NOMO-1 treated with dmso at 0.1 percent for 144 hours (cell line): ENCODE results near the gene DHRS4L2.
"Not testable (repeated sequence)": the region's sequence is repeated elsewhere in the genome, so short reads cannot be mapped to it uniquely, and the experiment has no call there.

ENCODE experiments used
- DNase-seq: peaks from one replicate; lab custom pipeline; 2025; ENCODE audit not compliant: unreplicated experiment; lab: John Stamatoyannopoulos, UW

DHRS4L2 gene

DNA sequence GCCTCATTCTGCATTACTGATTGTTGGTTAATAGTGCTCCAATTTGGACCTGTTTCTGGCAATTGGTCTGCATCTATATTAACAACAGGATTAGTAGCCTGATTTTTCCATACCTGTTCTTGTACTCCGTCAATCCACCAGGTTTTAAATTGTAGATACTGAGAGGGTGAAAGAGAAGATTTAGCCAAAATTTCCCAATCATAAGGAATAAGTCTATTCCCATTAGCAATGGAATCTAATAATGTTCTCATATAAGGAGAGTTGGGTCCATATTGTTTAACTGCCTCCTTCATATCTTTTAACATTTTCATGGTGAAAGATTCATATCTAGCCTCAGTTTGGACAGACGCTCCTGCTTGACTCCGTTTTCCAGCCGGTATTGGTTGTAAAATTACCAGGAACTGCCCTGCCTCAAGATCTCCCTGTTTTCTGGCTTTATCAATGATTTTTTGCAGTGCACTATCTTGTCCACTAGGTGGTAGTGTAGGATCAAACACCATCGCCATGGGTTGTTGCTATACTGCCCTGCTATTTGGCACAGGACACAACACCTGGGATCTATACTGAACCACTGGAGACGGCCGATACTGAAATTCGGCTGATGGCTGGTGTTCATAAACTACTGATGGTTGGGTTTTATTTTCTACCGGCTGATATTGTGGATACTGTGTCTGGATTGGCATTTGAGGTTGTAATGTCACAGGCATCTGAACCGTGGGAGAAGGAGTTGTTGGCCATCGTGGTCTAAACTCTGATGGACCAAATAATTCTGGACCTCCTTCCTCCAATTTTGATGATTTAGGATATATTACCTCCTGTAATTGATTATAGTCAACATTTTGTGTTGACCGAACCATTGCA, 25.2 kb downstream of the DHRS4L2 start:
- DNase-seq: peak; percentile 7

DNA sequence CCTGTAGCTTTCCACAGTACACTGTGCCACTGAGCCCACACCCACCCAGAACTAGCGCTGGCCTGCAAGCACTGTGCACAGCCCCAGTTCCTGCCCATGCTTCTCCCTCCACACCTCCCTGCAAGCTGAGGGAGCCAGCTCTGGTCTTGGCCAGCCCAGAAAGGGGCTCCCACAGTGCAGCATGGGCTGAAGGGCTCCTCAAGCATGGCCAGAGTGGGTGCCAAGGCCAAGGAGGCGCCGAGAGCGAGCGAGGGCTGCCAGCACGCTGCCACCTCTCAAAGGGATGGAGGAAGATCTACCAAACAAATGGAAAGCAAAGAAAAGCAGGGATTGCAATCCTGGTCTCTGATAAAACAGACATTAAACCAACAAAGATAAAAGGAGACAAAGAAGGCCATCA, 27.0 kb downstream of the DHRS4L2 start:
- not testable (repeated sequence) for DNase-seq

DNA sequence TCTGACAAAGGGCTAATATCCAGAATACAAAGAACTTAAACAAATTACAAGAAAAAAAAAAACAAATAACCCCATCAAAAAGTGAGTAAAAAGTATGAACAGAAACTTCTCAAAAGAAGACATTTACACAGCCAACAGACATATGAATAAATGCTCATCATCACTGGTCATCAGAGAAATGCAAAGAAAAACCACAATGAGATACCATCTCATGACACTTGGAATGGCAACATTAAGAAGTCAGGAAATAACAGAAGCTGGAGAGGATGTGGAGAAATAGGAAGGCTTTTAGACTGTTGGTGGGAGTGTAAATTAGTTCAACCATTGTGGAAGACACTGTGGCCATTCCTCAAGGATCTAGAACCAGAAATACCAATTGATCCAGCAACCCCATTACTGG, 30.2 kb downstream of the DHRS4L2 start:
- DNase-seq: not testable (repeated sequence)

DNA sequence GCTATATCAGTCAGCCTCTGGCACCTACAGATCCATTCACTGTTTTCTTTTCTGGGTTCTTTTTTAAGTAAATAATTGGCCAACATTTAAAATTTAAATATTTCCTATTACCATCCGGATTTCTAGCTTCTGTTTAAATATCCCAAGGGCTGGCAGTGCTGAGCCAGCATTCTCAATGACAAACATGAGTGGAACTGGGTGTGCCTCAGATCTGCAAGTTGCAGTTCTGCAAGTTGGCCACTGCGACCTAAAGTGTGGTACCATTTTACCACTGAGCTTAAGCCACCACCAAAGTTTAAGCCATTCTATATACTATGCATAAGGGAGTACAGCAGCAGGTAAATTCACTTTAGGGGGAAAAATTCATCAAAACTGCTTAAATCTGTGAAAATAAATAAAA, 31.2 kb downstream of the DHRS4L2 start:
- DNase-seq: not testable (repeated sequence)

DNA sequence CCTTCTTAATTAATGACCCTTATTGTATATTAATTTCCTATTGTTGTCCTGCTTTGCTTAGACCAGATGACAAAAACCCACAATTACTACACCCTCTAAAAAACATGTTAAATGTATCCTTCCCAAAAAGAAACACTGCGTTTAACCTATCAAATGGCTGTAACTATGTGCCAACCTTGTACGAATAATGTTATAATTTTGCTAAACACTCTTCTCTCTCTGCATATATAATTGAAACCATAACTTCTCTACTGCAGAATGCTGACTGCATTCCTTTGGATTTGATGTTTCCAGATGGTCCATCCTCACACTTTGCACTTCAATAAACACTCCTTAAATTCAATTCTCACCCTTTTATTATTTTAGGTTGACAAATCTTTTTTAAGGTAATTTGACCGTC, 31.8 kb downstream of the DHRS4L2 start:
- not testable (repeated sequence) for DNase-seq

DNA sequence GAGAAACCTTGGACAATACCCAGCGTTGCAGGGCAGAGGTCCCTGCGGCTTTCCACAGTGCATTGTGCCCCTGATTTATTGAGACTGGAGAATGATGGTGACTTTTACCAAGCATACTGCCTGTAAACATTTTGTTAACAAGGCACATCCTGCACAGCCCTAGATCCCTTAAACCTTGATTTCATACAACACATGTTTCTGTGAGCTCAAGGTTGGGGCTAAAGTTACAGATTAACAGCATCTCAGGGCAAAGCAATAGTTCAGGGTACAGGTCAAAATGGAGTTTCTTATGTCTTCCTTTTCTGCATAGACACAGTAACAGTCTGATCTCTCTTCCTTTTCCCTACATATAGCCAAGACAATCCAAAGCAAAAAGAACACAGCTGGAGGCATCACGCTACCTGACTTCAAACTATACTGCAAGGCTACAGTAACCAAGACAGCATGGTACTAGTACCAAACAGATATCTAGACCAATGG, 36.2 kb downstream of the DHRS4L2 start:
- not testable (repeated sequence) for DNase-seq

DNA sequence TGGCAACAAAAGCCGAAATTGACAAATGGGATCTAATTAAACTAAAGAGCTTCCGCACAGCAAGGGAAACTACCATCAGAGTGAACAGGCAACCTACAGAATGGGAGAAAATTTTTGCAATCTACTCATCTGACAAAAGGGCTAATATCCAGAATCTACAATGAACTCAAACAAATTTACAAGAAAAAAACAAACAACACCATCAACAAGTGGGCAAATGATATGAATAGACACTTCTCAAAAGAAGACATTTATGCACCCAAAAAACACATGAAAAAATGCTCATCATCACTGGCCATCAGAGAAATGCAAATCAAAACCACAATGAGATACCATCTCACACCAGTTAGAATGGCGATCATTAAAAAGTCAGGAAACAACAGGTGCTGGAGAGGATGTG, 41.0 kb downstream of the DHRS4L2 start:
- not testable (repeated sequence) for DNase-seq

- DNase-seq: not testable (repeated sequence)
These were observed 42.6 kb downstream of the DHRS4L2 start for GRCh38 chr14:24031331-24031730.

GRCh38 chr14:24032727-24033418, 44.1 kb downstream of the DHRS4L2 start:
- DNase-seq: peak; percentile 61

- DNase-seq: not testable (repeated sequence)
These were observed 47.0 kb downstream of the DHRS4L2 start for GRCh38 chr14:24035769-24036168.

GRCh38 chr14:24036169-24036962, 47.6 kb downstream of the DHRS4L2 start:
- peak; percentile 68 for DNase-seq

GRCh38 chr14:24036963-24037657, 48.4 kb downstream of the DHRS4L2 start:
- DNase-seq: not testable (repeated sequence)

- no peak for DNase-seq
These were observed 48.9 kb downstream of the DHRS4L2 start for GRCh38 chr14:24037658-24038037.

DNA sequence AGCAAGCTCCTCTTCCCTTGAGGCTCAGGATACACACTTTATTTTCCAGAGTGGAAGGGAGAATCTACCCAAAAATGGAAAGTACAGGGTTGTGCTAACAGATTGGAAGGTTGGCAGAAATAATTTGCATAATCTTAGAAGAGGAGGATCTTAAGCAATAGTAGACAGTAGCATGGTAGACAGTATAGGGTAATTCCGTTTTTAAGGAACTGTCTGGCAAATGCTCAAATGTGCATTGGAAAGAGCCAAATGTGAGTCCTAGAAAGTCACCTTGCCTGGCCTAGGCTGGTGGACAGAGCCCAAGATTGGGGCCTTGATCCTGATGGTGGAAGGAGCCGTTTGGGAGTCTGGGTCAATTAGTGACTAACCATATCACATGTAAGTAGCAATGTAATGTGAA, 50.0 kb downstream of the DHRS4L2 start:
- DNase-seq: no peak

- DNase-seq: no peak
These were observed 52.0 kb downstream of the DHRS4L2 start for GRCh38 chr14:24040692-24041091.

DNA sequence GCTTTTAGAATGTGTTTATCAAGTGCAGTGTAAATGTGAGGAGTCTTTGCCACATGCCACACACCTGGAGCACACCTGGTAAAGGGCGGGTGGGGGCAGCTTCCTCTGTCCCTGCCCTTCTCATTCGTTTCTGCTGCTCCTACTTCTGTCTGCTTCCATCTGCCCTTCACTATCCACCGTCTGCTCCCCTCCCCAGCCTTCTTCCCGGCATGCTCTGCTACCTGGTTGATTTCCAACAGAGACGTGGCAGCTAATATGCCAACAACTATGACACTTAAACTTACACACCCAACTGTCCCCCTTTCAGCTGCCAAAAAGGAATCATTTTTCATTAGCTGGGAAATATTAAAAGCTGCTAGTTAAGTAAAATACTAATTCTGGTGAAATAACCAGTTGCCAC, 54.0 kb downstream of the DHRS4L2 start:
- no peak for DNase-seq

DNA sequence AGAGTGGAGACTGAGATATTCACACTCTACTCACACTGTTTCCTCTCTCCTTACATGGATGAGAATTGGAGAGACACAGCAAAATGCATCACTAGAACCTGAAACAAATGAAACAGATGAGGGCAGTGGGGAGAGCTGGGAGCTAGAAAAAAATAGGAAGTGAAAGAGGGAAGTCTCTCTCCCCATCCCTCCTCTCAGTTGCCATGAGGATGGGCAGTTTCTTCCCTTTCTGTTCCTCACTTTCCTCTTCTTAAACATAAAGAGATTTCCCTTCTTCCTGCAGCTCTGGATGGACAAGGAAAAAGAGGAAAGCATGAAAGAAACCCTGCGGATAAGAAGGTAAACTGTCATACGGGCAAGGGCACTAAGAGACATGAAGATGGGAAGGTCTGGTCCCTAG, 60.3 kb downstream of the DHRS4L2 start:
- DNase-seq: not testable (repeated sequence)

DNA sequence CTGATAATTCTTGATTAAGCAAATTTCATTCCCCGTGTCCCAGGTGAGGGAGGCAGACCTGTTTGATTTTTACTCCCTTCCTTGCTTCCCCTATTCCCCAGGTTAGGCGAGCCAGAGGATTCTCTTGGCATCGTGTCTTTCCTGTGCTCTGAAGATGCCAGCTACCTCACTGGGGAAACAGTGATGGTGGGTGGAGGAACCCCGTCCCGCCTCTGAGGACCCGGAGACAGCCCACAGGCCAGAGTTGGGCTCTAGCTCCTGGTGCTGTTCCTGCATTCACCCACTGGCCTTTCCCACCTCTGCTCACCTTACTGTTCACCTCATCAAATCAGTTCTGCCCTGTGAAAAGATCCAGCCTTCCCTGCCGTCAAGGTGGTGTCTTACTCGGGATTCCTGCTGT, 62.0 kb downstream of the DHRS4L2 start:
- DNase-seq: not testable (repeated sequence)

DNA sequence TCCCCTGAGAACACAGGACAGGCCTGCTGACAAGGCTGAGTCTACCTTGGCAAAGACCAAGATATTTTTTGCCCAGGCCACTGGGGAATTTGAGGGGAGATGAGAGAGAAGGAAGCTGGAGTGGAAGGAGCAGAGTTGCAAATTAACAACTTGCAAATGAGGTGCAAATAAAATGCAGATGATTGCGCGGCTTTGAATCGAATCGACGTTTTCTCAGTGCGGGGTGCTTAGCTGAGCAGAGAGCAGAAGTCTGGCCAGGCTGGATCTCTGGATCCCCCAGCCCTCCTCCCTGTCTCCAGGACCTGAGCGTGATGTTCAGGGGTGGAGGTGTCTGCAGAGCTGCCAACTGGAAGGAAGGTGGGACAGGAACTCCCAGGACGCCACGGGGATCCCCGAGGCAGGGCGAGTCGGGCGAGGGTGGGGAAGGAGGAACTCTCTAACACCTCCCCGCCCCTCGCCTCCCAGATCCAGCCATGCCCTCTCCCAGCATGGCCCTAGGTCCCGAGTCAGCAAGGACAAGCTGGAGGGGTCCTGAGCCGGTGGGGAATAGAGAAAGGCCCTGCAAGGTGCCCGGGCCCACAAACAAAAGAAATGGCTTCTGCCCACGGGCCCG, 62.6 kb downstream of the DHRS4L2 start:
- DNase-seq: no peak
